GM21390 (cell line): ENCODE results near the gene TSPEAR.
"Not testable (repeated sequence)": the region's sequence is repeated elsewhere in the genome, so short reads cannot be mapped to it uniquely, and the experiment has no call there.

ENCODE experiments used
- ATAC-seq: cut with Tn5 transposase; IDR thresholded peaks from one replicate; pipeline ENCODE4 v1.9.1; 2021; ENCODE audit not compliant: unreplicated experiment

TSPEAR gene

GRCh38 chr21:44703731-44704635, 7.4 kb downstream of the TSPEAR start:
- ATAC-seq: no peak

- no peak for ATAC-seq
Measured at GRCh38 chr21:44702973-44703730, 8.2 kb downstream of the TSPEAR start.

- ATAC-seq: no peak
Measured at GRCh38 chr21:44702111-44702972, 9.0 kb downstream of the TSPEAR start.

- ATAC-seq: no peak
Measured at GRCh38 chr21:44701541-44701940, 9.8 kb downstream of the TSPEAR start.

GRCh38 chr21:44701023-44701400, 10.4 kb downstream of the TSPEAR start:
- no peak for ATAC-seq

GRCh38 chr21:44700101-44701022, 11.0 kb downstream of the TSPEAR start:
- ATAC-seq: no peak

GRCh38 chr21:44699502-44700001, 11.8 kb downstream of the TSPEAR start:
- no peak for ATAC-seq

GRCh38 chr21:44697811-44698734, 13.3 kb downstream of the TSPEAR start:
- no peak for ATAC-seq

- not testable (repeated sequence) for ATAC-seq
Measured at GRCh38 chr21:44697172-44697810, 14.1 kb downstream of the TSPEAR start, which contains the start of gene KRTAP10-12. TSS of gene KRTAP10-12 (plus strand) at chr21:44697172. CDS start at chr21:44697202, 30 bp downstream.

- no peak for ATAC-seq
Measured at GRCh38 chr21:44696572-44696971, 14.8 kb downstream of the TSPEAR start.

- ATAC-seq: no peak
Measured at GRCh38 chr21:44695641-44696040, 15.7 kb downstream of the TSPEAR start.

- no peak for ATAC-seq
Measured at GRCh38 chr21:44695184-44695583, 16.2 kb downstream of the TSPEAR start.

GRCh38 chr21:44694776-44695175, 16.6 kb downstream of the TSPEAR start:
- no peak for ATAC-seq

GRCh38 chr21:44692798-44693512, 18.4 kb downstream of the TSPEAR start:
- no peak for ATAC-seq

GRCh38 chr21:44691686-44692085, 19.7 kb downstream of the TSPEAR start:
- ATAC-seq: no peak

- not testable (repeated sequence) for ATAC-seq
Measured at GRCh38 chr21:44689740-44690139, 21.6 kb downstream of the TSPEAR start.

- ATAC-seq: no peak
Measured at GRCh38 chr21:44687671-44688070, 23.7 kb downstream of the TSPEAR start.
